GM12873 (cell line): Measurements from ENCODE around the gene DSTN.

ENCODE experiments used
- CTCF ChIP-seq: IDR thresholded peaks from 2 replicates; pipeline ENCODE4 v1.5.1; 2012; ENCODE audit warnings: low read depth, mild to moderate bottlenecking, moderate library complexity, low read length, control low read depth; ENCODE audit not compliant: insufficient read depth; ENCODE audit errors: missing control alignments

Gene DSTN

DNA sequence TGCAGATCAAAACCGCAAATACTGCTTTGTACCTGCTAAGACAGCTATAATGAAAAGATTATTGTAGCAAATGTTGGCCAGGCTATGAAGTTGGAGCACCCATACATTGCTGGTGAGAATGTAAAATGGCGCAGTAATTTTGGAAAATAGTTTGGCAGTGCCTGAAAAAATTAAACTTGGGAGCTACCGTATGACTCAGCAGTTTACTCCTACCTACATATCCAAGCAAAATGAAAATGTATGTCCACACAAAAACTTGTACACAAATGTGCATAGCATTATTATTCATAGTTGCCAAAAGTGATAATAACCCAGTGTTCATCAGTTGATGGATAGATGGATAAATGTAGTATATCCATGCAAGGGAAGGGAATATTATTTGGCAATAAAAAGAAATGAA is 13.3 kb downstream of the DSTN start:
- no peak for TF ChIP-seq CTCF

DNA sequence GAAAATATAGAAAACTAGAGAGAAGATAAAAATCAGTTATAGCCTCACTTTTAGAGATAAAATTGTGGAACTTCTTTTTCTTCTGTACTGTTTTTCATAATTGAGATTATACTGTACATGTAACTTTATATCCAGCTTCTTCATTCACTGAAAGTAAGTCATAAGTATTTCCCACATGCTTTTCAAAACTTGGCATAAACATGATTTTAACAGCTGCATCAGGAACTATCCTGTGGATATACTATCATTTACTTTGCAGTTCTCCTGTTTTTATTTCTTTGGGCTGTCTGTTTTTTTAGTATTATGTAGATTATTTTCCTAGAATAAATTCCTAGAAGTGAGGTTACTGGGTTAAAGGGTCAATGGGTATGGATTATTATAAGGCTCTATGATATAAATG is 14.8 kb downstream of the DSTN start:
- no peak for TF ChIP-seq CTCF

GRCh38 chr20:17586250-17586649 is 16.4 kb downstream of the DSTN start:
- no peak for TF ChIP-seq CTCF

DNA sequence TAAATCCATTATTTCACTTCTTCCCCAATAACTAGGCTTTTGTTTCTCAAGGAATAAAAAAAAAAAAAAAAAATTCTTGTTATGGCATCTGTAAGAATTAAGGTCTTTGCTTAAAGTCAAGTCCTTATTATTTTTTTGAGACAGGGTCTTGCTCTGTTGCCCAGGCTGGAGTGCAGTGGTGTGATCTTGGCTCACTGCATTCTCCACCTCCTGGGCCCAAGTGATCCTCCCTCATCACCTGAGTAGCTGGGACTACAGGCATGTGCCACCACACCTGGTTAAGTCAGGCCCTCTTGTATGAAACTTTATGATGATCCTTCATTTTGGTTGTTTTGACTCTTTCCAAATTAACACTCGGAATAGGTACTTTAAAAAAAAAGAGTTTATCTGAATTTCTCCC is 17.3 kb downstream of the DSTN start:
- no peak for TF ChIP-seq CTCF

DNA sequence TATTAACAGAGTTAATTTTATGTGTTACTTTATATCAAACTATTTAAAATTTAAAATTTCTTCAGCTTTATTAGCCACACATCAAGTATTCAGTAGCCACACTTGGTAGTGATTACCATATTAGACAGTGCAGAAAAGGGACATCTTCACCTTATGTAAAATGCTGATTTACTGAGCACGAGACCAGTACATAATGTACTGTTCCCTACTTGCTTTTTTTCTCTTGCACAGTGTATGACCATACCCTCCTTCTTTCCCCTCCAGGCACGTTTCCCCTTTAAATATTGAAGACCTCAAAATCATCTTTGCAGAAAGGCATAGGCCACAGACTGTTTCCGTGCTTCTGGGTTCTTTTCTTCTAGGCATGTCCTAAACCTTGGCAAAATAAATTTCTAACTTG is 17.9 kb downstream of the DSTN start:
- no peak for TF ChIP-seq CTCF

GRCh38 chr20:17589161-17589834 is 19.4 kb downstream of the DSTN start:
- TF ChIP-seq CTCF, result no peak

DNA sequence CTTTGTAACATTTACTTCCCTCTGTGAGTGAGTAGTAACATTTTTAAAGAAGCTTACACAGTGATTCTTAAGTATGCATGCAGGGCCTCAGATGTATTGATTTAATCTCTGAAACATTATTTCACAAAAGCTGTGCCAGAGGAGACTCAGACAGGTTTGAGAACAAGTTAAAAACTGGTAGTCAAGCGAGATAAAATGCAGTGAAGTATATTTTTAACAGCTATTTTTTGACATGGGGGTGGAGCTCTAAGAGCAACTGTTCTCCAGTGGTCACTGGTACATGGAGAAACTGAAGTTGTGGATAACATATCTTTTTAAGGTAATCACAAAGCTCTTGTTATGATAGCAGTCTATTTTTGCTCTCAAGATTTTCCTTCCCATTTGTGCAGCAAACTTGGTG is 20.4 kb downstream of the DSTN start:
- no peak for TF ChIP-seq CTCF
